GM19468 (cell line): ENCODE data around the gene CCDC14.

Experiments
- ATAC-seq: cut with Tn5 transposase; IDR thresholded peaks from one replicate; pipeline ENCODE4 v1.9.1; 2021; ENCODE audit warnings: mild to moderate bottlenecking, moderate library complexity, moderate number of reproducible peaks; ENCODE audit not compliant: unreplicated experiment; ENCODE audit errors: extremely low read depth

The CCDC14 gene

DNA sequence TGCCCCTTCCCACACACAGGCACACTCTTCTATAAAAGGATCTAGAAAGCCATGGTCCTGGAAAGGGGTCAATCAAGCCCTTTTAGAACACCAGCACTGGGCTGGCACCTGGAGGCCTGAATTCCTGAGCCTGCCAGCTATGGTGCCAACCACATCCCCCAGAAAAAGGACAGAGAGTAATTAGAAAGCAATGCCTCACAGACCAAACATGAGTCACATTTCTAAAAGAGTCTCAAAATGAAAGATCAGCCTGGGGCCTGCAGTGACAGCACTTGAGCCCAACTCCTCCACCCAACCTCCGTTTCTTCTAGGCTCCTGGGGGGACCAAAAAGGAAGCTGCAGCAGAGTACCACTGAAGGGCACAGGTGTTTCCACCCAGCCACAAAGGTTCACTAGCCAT, 91.0 kb downstream of the CCDC14 start:
- ATAC-seq = no peak

DNA sequence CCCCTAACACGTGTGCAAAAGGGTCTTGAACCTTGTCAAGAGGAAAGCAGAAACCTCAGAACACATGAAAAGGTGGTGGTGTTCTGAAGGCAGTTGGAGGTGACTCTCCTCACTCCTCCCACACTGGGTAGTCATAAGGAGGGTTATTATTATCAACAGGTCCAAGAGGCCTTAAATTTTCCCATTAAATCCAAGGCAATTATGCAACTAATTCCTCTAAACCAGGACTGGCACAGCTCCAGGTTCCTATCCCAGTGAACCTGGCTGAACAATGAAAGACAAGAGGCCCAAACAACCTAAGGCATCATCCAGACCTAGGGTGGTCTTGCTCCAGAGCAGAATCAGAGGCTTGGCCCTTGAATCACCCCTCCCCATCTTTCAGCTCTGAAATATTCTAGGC, 91.9 kb downstream of the CCDC14 start:
- no peak for ATAC-seq

DNA sequence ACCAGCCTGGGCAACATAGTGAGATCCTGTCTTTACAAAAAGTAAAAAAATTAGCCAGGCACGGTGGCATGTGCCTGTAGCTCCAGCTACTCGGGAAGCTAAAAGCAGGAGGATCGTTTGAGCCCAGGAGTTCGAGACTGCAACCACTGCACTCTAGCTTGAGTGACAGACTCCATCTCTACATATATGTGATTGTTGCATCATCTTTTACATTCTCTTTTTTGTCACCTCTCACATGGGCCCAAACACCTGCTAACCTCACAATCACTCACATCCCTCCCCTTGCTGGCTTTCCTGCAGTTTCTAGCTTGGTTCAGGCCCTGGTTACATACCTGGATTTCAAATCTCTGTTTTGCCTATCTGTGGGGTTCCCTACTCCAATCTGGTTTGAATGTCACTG, 96.3 kb downstream of the CCDC14 start:
- no peak for ATAC-seq
